Fibroblast of peridontal ligament (primary cell): ENCODE data around the gene BBS5.
"Not testable (repeated sequence)": the region's sequence is repeated elsewhere in the genome, so short reads cannot be mapped to it uniquely, and the experiment has no call there.

Source experiments
- DNase-seq: peaks from one replicate; pipeline ENCODE4 v3.0.0-alpha.2; 2010; ENCODE audit errors: extremely low read depth

BBS5 gene

GRCh38 chr2:169486487-169486886, 7.2 kb downstream of the BBS5 start:
- DNase-seq: no peak

- no peak for DNase-seq
Measured at GRCh38 chr2:169490834-169491233, 11.5 kb downstream of the BBS5 start.

GRCh38 chr2:169491378-169491777, 12.1 kb downstream of the BBS5 start:
- no peak for DNase-seq

DNA sequence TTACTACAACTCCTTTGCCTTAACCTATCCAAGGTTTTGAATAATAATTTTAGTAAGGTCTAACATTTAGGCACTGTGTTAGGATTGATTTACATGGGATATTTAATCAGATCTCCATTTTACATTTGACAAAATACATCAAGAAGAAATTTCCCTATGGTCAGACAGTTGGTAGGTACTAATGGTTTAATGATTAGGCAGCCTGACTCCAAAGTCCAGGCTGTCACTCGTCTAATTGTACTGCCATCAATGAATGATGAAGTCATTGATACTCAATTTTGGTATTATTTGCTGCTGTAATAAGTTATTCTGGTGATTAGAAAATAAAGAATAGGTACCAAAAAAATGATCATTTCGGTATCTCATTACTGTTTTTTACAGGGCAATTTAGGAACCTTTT, 14.1 kb downstream of the BBS5 start:
- no peak for DNase-seq

- DNase-seq: no peak
Measured at GRCh38 chr2:169495310-169495928, 16.1 kb downstream of the BBS5 start.

DNA sequence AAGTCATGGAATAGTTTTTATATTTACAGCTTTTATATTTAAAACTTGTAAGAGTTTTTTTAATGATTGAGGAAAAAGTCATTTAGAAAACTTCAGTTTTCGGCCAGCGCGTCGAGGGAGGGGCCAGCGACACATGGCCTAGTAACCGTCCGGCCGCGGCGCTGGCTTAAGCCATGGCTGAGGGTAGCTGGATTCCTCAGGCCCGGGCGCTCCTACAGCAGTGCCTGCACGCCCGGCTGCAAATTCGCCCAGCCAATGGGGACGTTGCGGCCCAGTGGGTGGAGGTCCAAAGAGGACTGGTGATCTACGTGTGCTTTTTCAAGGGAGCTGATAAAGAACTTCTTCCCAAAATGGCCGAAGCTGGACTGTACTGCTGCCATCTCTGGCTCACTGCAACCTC, 25.4 kb downstream of the BBS5 start:
- DNase-seq: no peak

DNA sequence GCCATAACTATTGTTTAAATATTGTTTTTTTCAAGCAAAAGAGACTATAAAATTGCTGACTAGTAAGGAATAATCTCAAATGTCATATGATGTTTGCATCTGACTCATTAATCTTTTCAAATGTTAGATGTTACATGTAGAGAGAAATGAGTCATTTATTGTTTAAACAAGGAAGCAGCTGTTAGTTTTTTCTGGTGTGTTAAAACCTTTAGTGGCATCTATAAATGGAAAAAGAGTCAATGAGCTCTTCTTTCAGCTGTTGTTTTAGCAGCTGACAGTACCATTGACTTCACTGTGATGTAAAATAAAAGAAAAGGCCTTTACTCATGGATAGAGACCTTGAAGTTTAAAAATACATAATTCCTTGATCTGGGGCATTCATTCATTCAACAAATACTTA, 28.4 kb downstream of the BBS5 start:
- peak; percentile 79 for DNase-seq

- peak; percentile 79 for DNase-seq
Measured at GRCh38 chr2:169509298-169509885, 30.1 kb downstream of the BBS5 start, which contains the start of gene KLHL41. KLHL41 (plus strand) TSS chr2:169509702; CDS start chr2:169509779, 77 bp downstream.

GRCh38 chr2:169509955-169510354, 30.7 kb downstream of the BBS5 start:
- DNase-seq: no peak

DNA sequence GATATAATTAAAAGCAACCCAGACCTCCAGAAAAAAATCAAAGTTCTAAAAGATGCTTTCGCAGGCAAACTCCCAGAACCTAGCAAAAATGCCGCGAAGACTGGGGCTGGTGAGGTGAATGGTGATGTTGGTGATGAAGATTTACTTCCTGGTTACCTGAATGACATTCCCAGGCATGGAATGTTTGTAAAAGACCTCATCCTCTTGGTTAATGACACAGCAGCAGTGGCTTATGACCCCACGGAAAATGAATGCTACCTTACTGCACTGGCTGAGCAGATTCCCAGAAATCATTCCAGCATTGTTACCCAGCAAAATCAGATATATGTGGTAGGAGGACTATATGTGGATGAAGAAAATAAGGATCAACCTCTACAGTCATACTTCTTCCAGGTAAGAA, 31.2 kb downstream of the BBS5 start:
- DNase-seq: no peak

- DNase-seq: no peak
Measured at GRCh38 chr2:169511818-169512217, 32.5 kb downstream of the BBS5 start.

GRCh38 chr2:169512525-169512924, 33.2 kb downstream of the BBS5 start:
- DNase-seq: peak; percentile 24

GRCh38 chr2:169513094-169513493, 33.8 kb downstream of the BBS5 start:
- no peak for DNase-seq

- no peak for DNase-seq
Measured at GRCh38 chr2:169513926-169514325, 34.6 kb downstream of the BBS5 start.

GRCh38 chr2:169514758-169515157, 35.5 kb downstream of the BBS5 start:
- not testable (repeated sequence) for DNase-seq

DNA sequence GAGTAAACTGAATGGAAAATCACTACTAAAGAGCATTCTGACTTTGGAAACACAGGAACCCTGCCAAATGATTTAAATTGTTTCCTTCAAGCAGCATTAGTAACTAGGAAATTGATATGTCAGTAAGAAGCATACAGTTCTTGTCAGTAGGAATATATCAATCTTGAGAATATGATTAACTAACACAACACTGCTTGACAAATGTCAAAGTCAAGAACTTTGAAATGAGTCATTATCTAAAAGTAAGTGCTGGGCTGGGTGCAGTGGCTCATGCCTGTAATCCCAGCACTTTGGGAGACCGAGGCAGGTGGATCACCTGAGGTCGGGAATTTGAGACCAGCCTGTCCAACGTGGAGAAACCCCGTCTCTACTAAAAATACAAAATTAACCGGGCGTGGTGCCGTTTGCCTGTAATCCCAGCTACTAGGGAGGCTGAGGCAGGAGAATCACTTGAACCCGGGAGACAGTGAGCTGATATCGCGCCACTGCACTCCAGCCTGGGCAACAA, 37.2 kb downstream of the BBS5 start:
- DNase-seq: not testable (repeated sequence)

DNA sequence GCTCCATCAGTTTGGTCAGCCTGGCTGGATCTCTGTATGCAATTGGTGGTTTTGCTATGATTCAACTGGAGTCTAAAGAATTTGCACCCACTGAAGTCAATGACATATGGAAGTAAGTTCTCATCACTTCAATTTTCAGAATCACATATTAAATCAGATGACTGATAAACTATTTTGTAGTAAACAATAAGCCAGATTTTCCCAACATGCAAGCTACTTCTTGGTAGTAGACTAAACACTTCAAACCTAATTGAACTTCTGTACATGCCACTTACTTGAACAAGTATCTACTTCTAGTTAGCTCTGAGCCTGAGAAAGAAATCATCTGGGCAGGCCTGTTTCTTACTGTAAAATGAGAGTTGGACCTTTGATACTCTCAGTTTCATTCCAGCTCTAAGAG, 41.6 kb downstream of the BBS5 start:
- no peak for DNase-seq

DNA sequence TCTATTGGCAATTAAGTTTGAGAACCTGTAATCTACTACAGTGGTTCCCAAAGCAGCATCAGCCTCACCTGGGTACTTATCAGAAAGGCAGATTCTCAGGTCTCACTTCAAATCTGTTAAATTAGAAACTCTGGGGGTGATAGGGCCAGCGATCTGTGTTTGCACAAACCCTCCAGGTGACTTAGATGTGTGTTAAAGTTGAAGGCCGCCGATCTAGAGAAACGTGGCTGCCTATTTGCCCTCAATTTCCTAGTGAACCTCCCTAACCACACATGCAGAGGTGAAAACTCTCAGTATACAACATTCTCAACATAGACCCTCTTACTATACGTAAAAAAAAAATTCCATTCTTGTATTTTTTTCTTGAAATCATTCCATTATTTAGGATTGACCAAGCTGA, 44.4 kb downstream of the BBS5 start:
- no peak for DNase-seq

DNA sequence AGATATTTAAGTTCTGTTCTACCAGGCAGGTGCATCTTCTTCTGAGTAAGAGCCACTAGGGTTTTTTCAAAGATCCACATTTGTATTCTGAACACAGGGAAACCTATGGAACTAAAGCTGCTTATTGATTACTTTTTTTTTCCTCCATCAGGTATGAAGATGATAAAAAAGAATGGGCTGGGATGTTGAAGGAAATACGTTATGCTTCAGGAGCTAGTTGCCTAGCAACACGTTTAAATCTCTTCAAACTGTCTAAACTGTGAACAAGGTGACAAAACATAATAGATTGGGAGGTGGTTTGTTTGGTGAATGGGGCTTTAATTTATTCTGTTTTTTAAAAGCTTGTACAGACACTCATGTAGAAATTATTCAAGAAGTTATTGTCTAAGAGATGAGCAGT, 46.1 kb downstream of the BBS5 start:
- no peak for DNase-seq

DNA sequence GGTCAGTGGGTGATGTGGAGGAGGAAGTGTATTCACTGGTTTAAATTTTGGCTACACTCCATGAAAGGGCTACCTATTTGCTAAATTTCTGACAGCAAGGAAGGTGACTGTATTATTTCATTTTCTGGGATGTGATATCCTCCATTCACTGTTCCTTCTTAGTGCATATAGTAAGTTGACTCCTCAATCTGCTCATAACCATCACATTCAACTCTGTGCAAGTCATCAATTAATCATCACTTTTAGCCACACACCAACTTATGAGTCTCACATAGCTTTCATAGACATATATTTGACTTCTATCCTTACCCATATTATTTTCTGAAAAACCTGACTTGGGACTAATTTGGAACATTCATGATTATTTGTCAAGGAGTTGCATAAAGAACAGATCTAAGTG, 47.2 kb downstream of the BBS5 start:
- DNase-seq: no peak

- DNase-seq: peak; percentile 67
Measured at GRCh38 chr2:169528271-169528701, 49.0 kb downstream of the BBS5 start.

GRCh38 chr2:169539460-169539859, 60.2 kb downstream of the BBS5 start:
- not testable (repeated sequence) for DNase-seq

- no peak for DNase-seq
Measured at GRCh38 chr2:169540146-169540545, 60.9 kb downstream of the BBS5 start.

- no peak for DNase-seq
Measured at GRCh38 chr2:169542433-169542832, 63.1 kb downstream of the BBS5 start.
